Lower lobe of right lung (tissue), 2 donors: ENCODE results near the gene WDFY3. TPM values are rescaled to one million over a fixed set of nuclear protein-coding genes. Genes with fewer than 3 reads are reported as not detected.
A peak's percentile ranks its signal among the peaks of the same experiment; 100 is the strongest.

Experiments used
- ATAC-seq, 2 donors: fragments of 200-7000 bp; cut with Tn5 transposase; one replicate each; pipeline ENCODE4 v1.9.1; 2020 to 2022; ENCODE audit warnings: mild to moderate bottlenecking in 2 of 2, moderate library complexity in 2 of 2
- DNase-seq: peaks from one replicate; pipeline ENCODE4 v3.0.0-alpha.2; 2020
- H3K27ac ChIP-seq: fragments of 200-600 bp; one replicate; pipeline ENCODE4 v1.8.0; 2022
- H3K27me3 ChIP-seq: fragments of 200-600 bp; one replicate; pipeline ENCODE4 v1.8.0; 2022; ENCODE audit warnings: low read depth
- H3K36me3 ChIP-seq: fragments of 200-600 bp; one replicate; pipeline ENCODE4 v1.8.0; 2022; ENCODE audit warnings: mild to moderate bottlenecking
- H3K4me1 ChIP-seq: fragments of 200-600 bp; one replicate; pipeline ENCODE4 v1.8.0; 2022
- H3K4me3 ChIP-seq: fragments of 200-600 bp; one replicate; pipeline ENCODE4 v1.8.0; 2022; ENCODE audit warnings: mild to moderate bottlenecking
- H3K9me3 ChIP-seq: fragments of 200-600 bp; one replicate; pipeline ENCODE4 v1.8.0; 2022
- CTCF ChIP-seq: fragments of 200-600 bp; IDR thresholded peaks from one replicate; pipeline ENCODE4 v1.8.0; 2022; ENCODE audit warnings: antibody characterized with exemption, mild to moderate bottlenecking
- intact Hi-C: fragments of 100-400 bp; cut with DNase I; formaldehyde crosslinking; loops from one replicate; pipeline ENCODE4 v1.11.0; 2022
- total RNA-seq: library from RNA; stranded (reverse); fragmentation: NEBNext Ultra II Directional; extraction: Animal tissue kit (Norgen Biotek cat#: 25700); gene quantifications from one replicate; pipeline ENCODE4 v1.2.1, GENCODE V29; 2021
- donor health status: DM: no; HTN: yes; CAD: no; lungs with severe emphysema.

WDFY3 gene
- total RNA-seq, 1 donor from 2014 or later = 125 TPM

- no peak for TF ChIP-seq CTCF
- Histone ChIP-seq H3K27me3 (no peaks in the 10 kb centered on the region), H3K4me3 (no peak overlapping the region), H3K9me3 (no peaks in the 10 kb centered on the region), H3K4me1 (peaks cover 27% of the 10 kb centered on the region), H3K27ac (no peak overlapping the region), H3K36me3 (peaks cover 93% of the 10 kb centered on the region)
- no peak for DNase-seq
- no peak for ATAC-seq
- intact Hi-C loops = no loop called here
Observed at GRCh38 chr4:84678976-84679744, 287.3 kb downstream of the WDFY3 start.

GRCh38 chr4:84677995-84678394 lies 288.5 kb downstream of the WDFY3 start:
- H3K4me1 ChIP-seq = peaks cover 23% of the 10 kb centered on the region
- peaks cover 93% of the 10 kb centered on the region for H3K36me3 ChIP-seq
- no peaks in the 10 kb centered on the region for H3K9me3 ChIP-seq
- H3K27me3 ChIP-seq = no peaks in the 10 kb centered on the region
- TF ChIP-seq CTCF = no peak
- intact Hi-C loops = no loop called here
- ATAC-seq = no peak
- no peak overlapping the region for H3K4me3 ChIP-seq
- DNase-seq = no peak
- no peak overlapping the region for H3K27ac ChIP-seq

GRCh38 chr4:84677093-84677492 lies 289.4 kb downstream of the WDFY3 start:
- Histone ChIP-seq H3K9me3 (no peaks in the 10 kb centered on the region), H3K27me3 (no peaks in the 10 kb centered on the region), H3K4me1 (peaks cover 14% of the 10 kb centered on the region), H3K4me3 (no peak overlapping the region), H3K27ac (no peak overlapping the region), H3K36me3 (peaks cover 93% of the 10 kb centered on the region)
- ATAC-seq (no peak), DNase-seq (no peak)
- TF ChIP-seq CTCF = no peak
- intact Hi-C loops = no loop called here

- intact Hi-C loops = no loop called here
- H3K36me3 ChIP-seq = peaks cover 94% of the 10 kb centered on the region
- H3K27me3 ChIP-seq = no peaks in the 10 kb centered on the region
- no peaks in the 10 kb centered on the region for H3K9me3 ChIP-seq
- no peaks in the 10 kb centered on the region for H3K4me1 ChIP-seq
- no peak overlapping the region for H3K4me3 ChIP-seq
- no peak for DNase-seq
- no peak for TF ChIP-seq CTCF
- peak in 1 of 2 donors; percentile 45 for ATAC-seq
- no peak overlapping the region for H3K27ac ChIP-seq
Observed at GRCh38 chr4:84673475-84674240, 292.8 kb downstream of the WDFY3 start.

GRCh38 chr4:84672177-84672576 lies 294.3 kb downstream of the WDFY3 start:
- ATAC-seq (no peak), DNase-seq (no peak)
- Histone ChIP-seq H3K27me3 (no peaks in the 10 kb centered on the region), H3K4me3 (no peak overlapping the region), H3K27ac (no peak overlapping the region), H3K4me1 (no peaks in the 10 kb centered on the region), H3K9me3 (no peaks in the 10 kb centered on the region), H3K36me3 (peaks cover 89% of the 10 kb centered on the region)
- intact Hi-C loops = no loop called here
- TF ChIP-seq CTCF = no peak
